Thyroid gland (tissue), 4 donors: ENCODE data around the gene SLC12A5.

Source experiments
- POLR2A ChIP-seq, 2 donors: fragments of 450-650 bp; IDR thresholded peaks; one replicate each; pipeline ENCODE4 v1.6.1; 2017; ENCODE audit warnings: antibody characterized with exemption in 2 of 2, mild to moderate bottlenecking in 2 of 2, moderate library complexity in 1 of 2
- TF ChIP-seq, protein P1 (sequence below), 6 experiments: fragments of 200-600 bp in 3 of 6; fragments of 450-650 bp in 3 of 6; sonication (generic) in 3 of 6; IDR thresholded peaks; one replicate each; pipeline ENCODE4 v1.5.1; 2016 to 2019; ENCODE audit warnings: antibody characterized with exemption in 6 of 6, mild to moderate bottlenecking in 2 of 6, inconsistent platforms in 1 of 6, moderate library complexity in 1 of 6

DNA sequence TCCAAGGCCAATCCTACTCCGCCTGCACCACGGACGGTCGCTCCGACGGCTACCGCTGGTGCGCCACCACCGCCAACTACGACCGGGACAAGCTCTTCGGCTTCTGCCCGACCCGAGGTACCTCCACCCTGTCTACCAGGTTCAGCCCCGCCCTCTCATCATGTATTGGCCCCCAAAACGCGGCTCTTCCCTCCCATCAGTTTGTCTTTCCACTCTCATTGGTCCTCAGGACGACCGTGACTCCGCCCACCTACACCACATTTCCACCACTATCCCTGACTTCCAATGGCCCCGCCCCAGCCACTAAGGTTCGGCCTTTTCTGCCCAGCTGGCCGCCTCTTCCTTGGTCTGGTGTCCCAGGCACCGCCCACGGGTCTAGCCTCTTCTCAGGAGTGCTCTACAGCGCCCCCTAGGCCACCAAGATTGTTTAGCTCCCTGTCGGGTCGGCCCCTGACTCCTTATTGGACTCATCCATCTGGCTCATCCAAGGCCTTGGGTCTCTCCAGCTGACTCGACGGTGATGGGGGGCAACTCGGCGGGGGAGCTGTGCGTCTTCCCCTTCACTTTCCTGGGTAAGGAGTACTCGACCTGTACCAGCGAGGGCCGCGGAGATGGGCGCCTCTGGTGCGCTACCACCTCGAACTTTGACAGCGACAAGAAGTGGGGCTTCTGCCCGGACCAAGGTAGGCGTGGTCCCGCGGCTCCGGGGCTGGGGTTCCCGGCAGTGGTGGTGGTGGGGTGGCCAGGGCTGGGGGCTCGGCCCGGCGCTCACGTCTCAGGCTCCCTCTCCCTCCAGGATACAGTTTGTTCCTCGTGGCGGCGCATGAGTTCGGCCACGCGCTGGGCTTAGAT lies 17.2 kb upstream of the SLC12A5 start:
- TF ChIP-seq, protein P1, sequence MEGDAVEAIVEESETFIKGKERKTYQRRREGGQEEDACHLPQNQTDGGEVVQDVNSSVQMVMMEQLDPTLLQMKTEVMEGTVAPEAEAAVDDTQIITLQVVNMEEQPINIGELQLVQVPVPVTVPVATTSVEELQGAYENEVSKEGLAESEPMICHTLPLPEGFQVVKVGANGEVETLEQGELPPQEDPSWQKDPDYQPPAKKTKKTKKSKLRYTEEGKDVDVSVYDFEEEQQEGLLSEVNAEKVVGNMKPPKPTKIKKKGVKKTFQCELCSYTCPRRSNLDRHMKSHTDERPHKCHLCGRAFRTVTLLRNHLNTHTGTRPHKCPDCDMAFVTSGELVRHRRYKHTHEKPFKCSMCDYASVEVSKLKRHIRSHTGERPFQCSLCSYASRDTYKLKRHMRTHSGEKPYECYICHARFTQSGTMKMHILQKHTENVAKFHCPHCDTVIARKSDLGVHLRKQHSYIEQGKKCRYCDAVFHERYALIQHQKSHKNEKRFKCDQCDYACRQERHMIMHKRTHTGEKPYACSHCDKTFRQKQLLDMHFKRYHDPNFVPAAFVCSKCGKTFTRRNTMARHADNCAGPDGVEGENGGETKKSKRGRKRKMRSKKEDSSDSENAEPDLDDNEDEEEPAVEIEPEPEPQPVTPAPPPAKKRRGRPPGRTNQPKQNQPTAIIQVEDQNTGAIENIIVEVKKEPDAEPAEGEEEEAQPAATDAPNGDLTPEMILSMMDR (IDR thresholded peaks at IDR 0.05), result no peak
- no peak for TF ChIP-seq POLR2A (IDR thresholded peaks at IDR 0.05)
